Epidermal melanocyte (primary cell): ENCODE results near the gene EDARADD.

ENCODE experiments used
- DNase-seq: peaks from one replicate; pipeline ENCODE4 v3.0.0; 2011; ENCODE audit warnings: low spot score; ENCODE audit not compliant: insufficient read length

Gene EDARADD

GRCh38 chr1:236511735-236512418 is 117.8 kb downstream of the EDARADD start:
- no peak for DNase-seq

GRCh38 chr1:236514703-236515442 is 120.8 kb downstream of the EDARADD start:
- no peak for DNase-seq

GRCh38 chr1:236515443-236515958 is 121.4 kb downstream of the EDARADD start:
- DNase-seq: no peak

GRCh38 chr1:236516929-236517704 is 123.0 kb downstream of the EDARADD start:
- DNase-seq: no peak

GRCh38 chr1:236518322-236518721 is 124.2 kb downstream of the EDARADD start:
- DNase-seq: no peak

GRCh38 chr1:236520445-236521005 is 126.4 kb downstream of the EDARADD start:
- no peak for DNase-seq

GRCh38 chr1:236522937-236523703 is 129.0 kb downstream of the EDARADD start:
- no peak for DNase-seq

- DNase-seq: peak; percentile 81
Measured at GRCh38 chr1:236523704-236524141, 129.6 kb downstream of the EDARADD start, which contains the start of gene LGALS8. Gene LGALS8 (plus strand): TSS chr1:236523982. CDS start chr1:236526071, 2,089 bp downstream.

- DNase-seq: peak; percentile 83
Measured at GRCh38 chr1:236524142-236524894, 130.2 kb downstream of the EDARADD start.

GRCh38 chr1:236524895-236525184 is 130.8 kb downstream of the EDARADD start:
- DNase-seq: no peak

GRCh38 chr1:236526079-236526478 is 132.0 kb downstream of the EDARADD start:
- DNase-seq: no peak

- DNase-seq: no peak
Measured at GRCh38 chr1:236530286-236530685, 136.2 kb downstream of the EDARADD start.

GRCh38 chr1:236530959-236531358 is 136.9 kb downstream of the EDARADD start:
- no peak for DNase-seq

- DNase-seq: no peak
Measured at GRCh38 chr1:236532850-236533249, 138.8 kb downstream of the EDARADD start.

GRCh38 chr1:236534151-236534651 is 140.1 kb downstream of the EDARADD start:
- no peak for DNase-seq
